ENCODE data around the gene SLC9A9. TPM values are rescaled to one million over a fixed set of nuclear protein-coding genes. Genes with fewer than 3 reads are reported as not detected.
A peak's percentile ranks its signal among the peaks of the same experiment; 100 is the strongest.
"Not testable (repeated sequence)": the region's sequence is repeated elsewhere in the genome, so short reads cannot be mapped to it uniquely, and the experiment has no call there.

SLC9A9 gene
- total RNA-seq, 1 experiment from 2014 or later: 2.2 TPM

GRCh38 chr3:143525408-143525807 lies 322.9 kb downstream of the SLC9A9 start:
- Mint-ChIP-seq H3K27me3 (ENCODE audit: insufficient read depth, unreplicated experiment) (no peaks in the 10 kb centered on the region), H3K27ac (ENCODE audit: low read depth, unreplicated experiment) (peak overlapping the region; percentile 86), H3K36me3 (ENCODE audit: insufficient read depth, unreplicated experiment) (no peaks in the 10 kb centered on the region), H3K4me1 (ENCODE audit: insufficient read depth, unreplicated experiment) (peaks cover 34% of the 10 kb centered on the region), H3K9me3 (ENCODE audit: unreplicated experiment) (peaks cover 8% of the 10 kb centered on the region), H3K4me3 (ENCODE audit: unreplicated experiment) (no peak overlapping the region)
- no TSS peak for BruUV-seq (replicated peaks)
- intact Hi-C loops (cut with micrococcal nuclease): no loop called here
- no peak for TF ChIP-seq CTCF (IDR thresholded peaks at IDR 0.05; ENCODE audit: unreplicated experiment)
- peak; percentile 72 for DNase-seq (ENCODE audit: unreplicated experiment)
- CTCF ChIA-PET: interaction anchor here (0.5 to 0.9 kb wide), 3 partner anchors 150 to 1034 kb away, joined by 3 to 4 read pairs (median 3); no protein-coding TSS in a partner anchor
- POLR2A ChIA-PET: interaction anchor here (0.6 to 2.5 kb wide), 5 partner anchors 9 to 119 kb away, joined by 4 to 8 read pairs (median 5); no protein-coding TSS in a partner anchor

- ChIA-PET POLR2A (no interaction called here), CTCF (no interaction called here)
- Mint-ChIP-seq H3K4me1 (ENCODE audit: insufficient read depth, unreplicated experiment) (peaks cover 13% of the 10 kb centered on the region), H3K27ac (ENCODE audit: low read depth, unreplicated experiment) (no peak overlapping the region), H3K36me3 (ENCODE audit: insufficient read depth, unreplicated experiment) (no peaks in the 10 kb centered on the region), H3K9me3 (ENCODE audit: unreplicated experiment) (peaks cover 8% of the 10 kb centered on the region), H3K27me3 (ENCODE audit: insufficient read depth, unreplicated experiment) (no peaks in the 10 kb centered on the region), H3K4me3 (ENCODE audit: unreplicated experiment) (no peak overlapping the region)
- no peak for TF ChIP-seq CTCF (IDR thresholded peaks at IDR 0.05; ENCODE audit: unreplicated experiment)
- no peak for DNase-seq (ENCODE audit: unreplicated experiment)
- intact Hi-C loops (cut with micrococcal nuclease): no loop called here
- BruUV-seq (replicated peaks): no TSS peak
Observed at GRCh38 chr3:143521803-143522202, 326.5 kb downstream of the SLC9A9 start.

GRCh38 chr3:143517131-143517530 lies 331.1 kb downstream of the SLC9A9 start:
- BruUV-seq (replicated peaks); H3K9me3 Mint-ChIP-seq (ENCODE audit: unreplicated experiment); H3K4me1 Mint-ChIP-seq (ENCODE audit: insufficient read depth, unreplicated experiment); intact Hi-C loops (cut with micrococcal nuclease); H3K27me3 Mint-ChIP-seq (ENCODE audit: insufficient read depth, unreplicated experiment); DNase-seq (ENCODE audit: unreplicated experiment); POLR2A ChIA-PET; H3K4me3 Mint-ChIP-seq (ENCODE audit: unreplicated experiment); CTCF ChIA-PET; H3K27ac Mint-ChIP-seq (ENCODE audit: low read depth, unreplicated experiment); H3K36me3 Mint-ChIP-seq (ENCODE audit: insufficient read depth, unreplicated experiment): not testable (repeated sequence)

GRCh38 chr3:143514874-143515273 lies 333.4 kb downstream of the SLC9A9 start:
- BruUV-seq (replicated peaks): no TSS peak
- Mint-ChIP-seq H3K27ac (ENCODE audit: low read depth, unreplicated experiment) (no peak overlapping the region), H3K27me3 (ENCODE audit: insufficient read depth, unreplicated experiment) (no peaks in the 10 kb centered on the region), H3K9me3 (ENCODE audit: unreplicated experiment) (no peaks in the 10 kb centered on the region), H3K36me3 (ENCODE audit: insufficient read depth, unreplicated experiment) (no peaks in the 10 kb centered on the region), H3K4me1 (ENCODE audit: insufficient read depth, unreplicated experiment) (no peaks in the 10 kb centered on the region), H3K4me3 (ENCODE audit: unreplicated experiment) (no peak overlapping the region)
- TF ChIP-seq CTCF (IDR thresholded peaks at IDR 0.05; ENCODE audit: unreplicated experiment): no peak
- ChIA-PET CTCF (no interaction called here), POLR2A (interaction anchor here (1.3 kb wide), 1 partner anchor 231 kb away, joined by 3 read pairs; no protein-coding TSS in a partner anchor)
- intact Hi-C loops (cut with micrococcal nuclease): no loop called here
- DNase-seq (ENCODE audit: unreplicated experiment): no peak

GRCh38 chr3:143514109-143514508 lies 334.2 kb downstream of the SLC9A9 start:
- no peak overlapping the region for H3K4me3 Mint-ChIP-seq (ENCODE audit: unreplicated experiment)
- CTCF ChIA-PET: interaction anchor here (0.6 kb wide), 1 partner anchor 78 kb away, joined by 5 read pairs; no protein-coding TSS in a partner anchor
- intact Hi-C loops (cut with micrococcal nuclease): no loop called here
- BruUV-seq (replicated peaks): no TSS peak
- no peak overlapping the region for H3K27ac Mint-ChIP-seq (ENCODE audit: low read depth, unreplicated experiment)
- H3K27me3 Mint-ChIP-seq (ENCODE audit: insufficient read depth, unreplicated experiment): no peaks in the 10 kb centered on the region
- POLR2A ChIA-PET: interaction anchor here (0.6 to 1.3 kb wide), 2 partner anchors 230 to 442 kb away, joined by 3 read pairs; no protein-coding TSS in a partner anchor
- peaks cover under 1% of the 10 kb centered on the region for H3K4me1 Mint-ChIP-seq (ENCODE audit: insufficient read depth, unreplicated experiment)
- no peaks in the 10 kb centered on the region for H3K9me3 Mint-ChIP-seq (ENCODE audit: unreplicated experiment)
- H3K36me3 Mint-ChIP-seq (ENCODE audit: insufficient read depth, unreplicated experiment): no peaks in the 10 kb centered on the region
- DNase-seq (ENCODE audit: unreplicated experiment): no peak
- TF ChIP-seq CTCF (IDR thresholded peaks at IDR 0.05; ENCODE audit: unreplicated experiment): no peak

All from MCF 10A (cell line).